HEK293 (cell line): ENCODE results near the gene DENND1A.

ENCODE experiments used
- CTCF ChIA-PET: fragments of 350-600 bp; formaldehyde crosslinking; extraction: SDS; loops from one replicate; lab custom pipeline; 2021; ENCODE audit warnings: antibody characterized with exemption; lab: Yijun Ruan, JAX
- POLR2A ChIA-PET: fragments of 300-600 bp; formaldehyde crosslinking; extraction: SDS; loops from one replicate; lab custom pipeline; 2020; ENCODE audit warnings: antibody characterized with exemption, inconsistent platforms; lab: Yijun Ruan, JAX
- H3K27ac ChIP-seq: fragments of 200-500 bp; sonication (Bioruptor generic); 2 replicates; pipeline ENCODE4 v1.5.1; 2014; ENCODE audit warnings: low read depth, low read length, control low read depth, inconsistent platforms; ENCODE audit errors: extremely low read depth
- H3K36me3 ChIP-seq, 2 experiments: fragments of 200-500 bp in 1 of 2; sonication (Bioruptor generic) in 1 of 2; 1 replicate in 1 of 2; 2 replicates in 1 of 2; pipeline ENCODE4 v1.5.1; 2014 to 2017; ENCODE audit warnings: inconsistent platforms in 2 of 2, low read length in 2 of 2; ENCODE audit not compliant: control insufficient read depth in 2 of 2, insufficient read depth in 1 of 2
- H3K4me1 ChIP-seq: fragments of 200-500 bp; sonication (Bioruptor generic); 2 replicates; pipeline ENCODE4 v1.5.1; 2014; ENCODE audit warnings: mild to moderate bottlenecking, low read length, inconsistent platforms; ENCODE audit not compliant: control insufficient read depth, insufficient read depth
- H3K4me3 ChIP-seq: 2 replicates; pipeline ENCODE4 v1.5.1; 2011; ENCODE audit warnings: low read depth, mild to moderate bottlenecking, control low read depth, low read length, moderate library complexity
- H3K9me3 ChIP-seq: fragments of 200-500 bp; sonication (Bioruptor generic); 2 replicates; pipeline ENCODE4 v1.5.1; 2014; ENCODE audit warnings: low read depth, low read length, inconsistent platforms; ENCODE audit not compliant: control insufficient read depth, insufficient read depth
- BCL6B ChIP-seq: fragments of 450-650 bp; formaldehyde crosslinking; IDR thresholded peaks from 2 replicates; pipeline ENCODE4 v1.5.1; 2017; ENCODE audit warnings: missing biosample characterization, missing genetic modification characterization
- FEZF1 ChIP-seq: fragments of 450-650 bp; formaldehyde crosslinking; IDR thresholded peaks from 2 replicates; pipeline ENCODE4 v1.5.1; 2016; ENCODE audit warnings: missing biosample characterization, missing genetic modification characterization
- KLF16 ChIP-seq: fragments of 450-650 bp; formaldehyde crosslinking; IDR thresholded peaks from 2 replicates; pipeline ENCODE4 v1.5.1; 2017; ENCODE audit warnings: missing biosample characterization, missing genetic modification characterization
- PRDM6 ChIP-seq: fragments of 450-650 bp; formaldehyde crosslinking; IDR thresholded peaks from 2 replicates; pipeline ENCODE4 v1.5.1; 2017; ENCODE audit warnings: missing biosample characterization, missing genetic modification characterization
- ZBTB49 ChIP-seq: fragments of 450-650 bp; formaldehyde crosslinking; IDR thresholded peaks from 2 replicates; pipeline ENCODE4 v1.5.1; 2016; ENCODE audit warnings: missing biosample characterization, missing genetic modification characterization, low read depth
- ZIC2 ChIP-seq: fragments of 450-650 bp; formaldehyde crosslinking; IDR thresholded peaks from 2 replicates; pipeline ENCODE4 v1.5.1; 2016; ENCODE audit warnings: missing biosample characterization, missing genetic modification characterization
- ZNF10 ChIP-seq: fragments of 450-650 bp; formaldehyde crosslinking; IDR thresholded peaks from 2 replicates; pipeline ENCODE4 v1.5.1; 2017; ENCODE audit warnings: missing biosample characterization, missing genetic modification characterization
- ZNF223 ChIP-seq: fragments of 450-650 bp; formaldehyde crosslinking; IDR thresholded peaks from 2 replicates; pipeline ENCODE4 v1.5.1; 2016; ENCODE audit warnings: missing biosample characterization, missing genetic modification characterization
- ZNF366 ChIP-seq: fragments of 450-650 bp; formaldehyde crosslinking; conservative IDR thresholded peaks from 2 replicates; pipeline ENCODE4 v1.5.1; 2016; ENCODE audit warnings: missing biosample characterization, missing genetic modification characterization
- ZNF514 ChIP-seq: fragments of 450-650 bp; formaldehyde crosslinking; IDR thresholded peaks from 2 replicates; pipeline ENCODE4 v1.5.1; 2016; ENCODE audit warnings: missing biosample characterization, missing genetic modification characterization
- ZNF580 ChIP-seq: fragments of 450-650 bp; formaldehyde crosslinking; IDR thresholded peaks from 2 replicates; pipeline ENCODE4 v1.5.1; 2016; ENCODE audit warnings: missing biosample characterization, missing genetic modification characterization
- ZNF664 ChIP-seq: fragments of 450-650 bp; formaldehyde crosslinking; IDR thresholded peaks from 2 replicates; pipeline ENCODE4 v1.5.1; 2016; ENCODE audit warnings: missing biosample characterization, missing genetic modification characterization
- ZNF692 ChIP-seq: fragments of 450-650 bp; formaldehyde crosslinking; IDR thresholded peaks from 2 replicates; pipeline ENCODE4 v1.5.1; 2016; ENCODE audit warnings: missing biosample characterization, missing genetic modification characterization
- ZNF843 ChIP-seq: fragments of 450-650 bp; formaldehyde crosslinking; IDR thresholded peaks from 2 replicates; pipeline ENCODE4 v1.5.1; 2016; ENCODE audit warnings: missing biosample characterization, missing genetic modification characterization
- ZSCAN4 ChIP-seq: fragments of 450-650 bp; formaldehyde crosslinking; IDR thresholded peaks from 2 replicates; pipeline ENCODE4 v1.5.1; 2017; ENCODE audit warnings: missing biosample characterization, missing genetic modification characterization
- ZSCAN5A ChIP-seq: fragments of 450-650 bp; formaldehyde crosslinking; IDR thresholded peaks from 2 replicates; pipeline ENCODE4 v1.5.1; 2016; ENCODE audit warnings: missing biosample characterization, missing genetic modification characterization

Gene DENND1A

GRCh38 chr9:123686131-123686828 lies 243.6 kb downstream of the DENND1A start (continued):
- TF ChIP-seq ZNF664 (tag by site-specific recombination) = peak; percentile 25; the same call in 1 of the 2 replicates
- TF ChIP-seq ZNF843 (tag by site-specific recombination) = peak; percentile 30; the same call in 1 of the 2 replicates
- TF ChIP-seq ZSCAN5A (tag by site-specific recombination) = 0 out of 2 replicates have a peak, but pooled peaks have one; percentile 38
- TF ChIP-seq ZNF223 (tag by site-specific recombination) = no peak
- TF ChIP-seq ZNF366 (tag by site-specific recombination) = no peak
- TF ChIP-seq ZNF514 (tag by site-specific recombination) = no peak
- TF ChIP-seq ZBTB49 (tag by site-specific recombination) = no peak
- peak; percentile 83 for TF ChIP-seq ZNF580 (tag by site-specific recombination)
- TF ChIP-seq ZSCAN4 (tag by site-specific recombination) = no peak
- 0 out of 2 replicates have a peak, but pooled peaks have one; percentile 12 for TF ChIP-seq ZNF692 (tag by site-specific recombination)
- TF ChIP-seq BCL6B (tag by site-specific recombination) = no peak

GRCh38 chr9:123685489-123686083 lies 244.3 kb downstream of the DENND1A start:
- Histone ChIP-seq H3K27ac (no peak overlapping the region), H3K4me3 (no peak overlapping the region), H3K4me1 (peaks cover 11% of the 10 kb centered on the region; the same call in 1 of the 2 replicates), H3K9me3 (no peaks in the 10 kb centered on the region; the same call in 1 of the 2 replicates), H3K36me3 (no peaks in the 10 kb centered on the region)
- ChIA-PET CTCF (interaction anchor here (0.6 to 1.7 kb wide), 2 partner anchors 10 to 356 kb away, joined by 3 to 6 read pairs; no protein-coding TSS in a partner anchor), POLR2A (no interaction called here)
- TF ChIP-seq ZIC2 (tag by site-specific recombination) = no peak
- 0 out of 2 replicates have a peak, but pooled peaks have one; percentile 13 for TF ChIP-seq FEZF1
- no peak for TF ChIP-seq KLF16 (tag by site-specific recombination)
- peak; percentile 31; the same call in 1 of the 2 replicates for TF ChIP-seq PRDM6 (tag by site-specific recombination)
- no peak for TF ChIP-seq ZNF10 (tag by site-specific recombination)
